GM12878 (cell line): ENCODE measurements around the gene NDC1. TPM values are rescaled to one million over a fixed set of nuclear protein-coding genes. Genes with fewer than 3 reads are reported as not detected.

ENCODE experiments used
- ATAC-seq: fragments of 200-7000 bp; cut with Tn5 transposase; 3 replicates; pipeline ENCODE4 v1.9.1; 2020; ENCODE audit warnings: mild to moderate bottlenecking, moderate library complexity
- BruUV-seq: library from RNA; stranded (reverse); fragments of 400-500 nt; replicated peaks from 2 replicates; lab custom pipeline; 2021; lab: Mats Ljungman, UMichigan
- CTCF ChIA-PET: fragments of 300-600 bp; sonication (Branson Sonifier 250); formaldehyde crosslinking; extraction: SDS; loops from one replicate; lab custom pipeline; 2021; ENCODE audit warnings: inconsistent platforms; lab: Yijun Ruan, JAX
- POLR2A ChIA-PET: fragments of 350-600 bp; formaldehyde crosslinking; extraction: SDS; loops from one replicate; lab custom pipeline; 2021; ENCODE audit warnings: inconsistent platforms; lab: Charles Lee
- RAD21 ChIA-PET: fragments of 300-600 bp; sonication (Branson Sonifier 250); formaldehyde crosslinking; loops from one replicate; lab custom pipeline; 2023; ENCODE audit warnings: antibody characterized with exemption; ENCODE audit not compliant: unreplicated experiment; lab: Charles Lee
- SMC1A ChIA-PET: fragments of 300-600 bp; sonication (Branson Sonifier 250); formaldehyde crosslinking; loops from one replicate; lab custom pipeline; 2023; ENCODE audit not compliant: unreplicated experiment, uncharacterized antibody; lab: Charles Lee
- DNase-seq: peaks from one replicate; pipeline ENCODE4 v3.0.0-alpha.2; 2011; ENCODE audit warnings: low read depth, low spot score
- FAIRE-seq: peaks from 3 replicates; lab custom pipeline; 2011; peaks lifted over from hg19 to GRCh38; lab: Jason Lieb, UNC
- H2AFZ ChIP-seq: 2 replicates; pipeline ENCODE4 v1.6.0; 2011; ENCODE audit warnings: low read depth, low read length, control low read depth; ENCODE audit not compliant: control insufficient read depth
- H3K27ac ChIP-seq: 2 replicates; pipeline ENCODE4 v1.5.1; 2011; ENCODE audit warnings: control low read depth; ENCODE audit not compliant: control insufficient read depth, insufficient read depth
- H3K27me3 ChIP-seq, 2 experiments: replicated peaks in 1 of 2; 2 replicates each; pipeline versions ENCODE4 v1.6.0 to v1.6.1; 2011; ENCODE audit warnings: low read length in 1 of 2; ENCODE audit not compliant: control insufficient read depth in 2 of 2, insufficient read depth in 2 of 2
- H3K36me3 ChIP-seq, 2 experiments: 2 replicates each; pipeline ENCODE4 v1.5.1; 2011; ENCODE audit warnings: low read length in 1 of 2; ENCODE audit not compliant: control insufficient read depth in 2 of 2, insufficient read depth in 2 of 2
- H3K4me1 ChIP-seq: 2 replicates; pipeline ENCODE4 v1.6.1; 2011; ENCODE audit warnings: mild to moderate bottlenecking, low read length, moderate library complexity, mixed read lengths; ENCODE audit not compliant: control insufficient read depth, insufficient read depth
- H3K4me2 ChIP-seq: 2 replicates; pipeline ENCODE4 v1.6.0; 2011; ENCODE audit warnings: control low read depth; ENCODE audit not compliant: control insufficient read depth, insufficient read depth
- H3K4me3 ChIP-seq: fragments of 200-600 bp; sonication (generic); 2 replicates; pipeline ENCODE4 v1.5.1; 2016
- H3K79me2 ChIP-seq: 2 replicates; pipeline ENCODE4 v1.6.0; 2011; ENCODE audit warnings: low read length; ENCODE audit not compliant: control insufficient read depth, insufficient read depth
- H3K9ac ChIP-seq: 2 replicates; pipeline ENCODE4 v1.8.0; 2011; ENCODE audit warnings: low read length, control low read depth, mixed read lengths; ENCODE audit not compliant: control insufficient read depth, insufficient read depth
- H3K9me3 ChIP-seq: replicated peaks from 3 replicates; pipeline ENCODE4 v1.5.1; 2011; ENCODE audit warnings: mild to moderate bottlenecking, low read length; ENCODE audit not compliant: control insufficient read depth, insufficient read depth
- H4K20me1 ChIP-seq: 2 replicates; pipeline ENCODE4 v1.6.0; 2011; ENCODE audit not compliant: control insufficient read depth, insufficient read depth
- ASH2L ChIP-seq: fragments of 300-600, 200-600 bp; sonication (generic); IDR thresholded peaks from 2 replicates; pipeline ENCODE4 v1.6.1; 2017; ENCODE audit warnings: low read depth, mild to moderate bottlenecking, borderline replicate concordance
- BHLHE40 ChIP-seq, 2 experiments: fragments of 450-650 bp in 1 of 2; IDR thresholded peaks; 2 replicates each; pipeline ENCODE4 v1.6.1; 2011 to 2017; ENCODE audit warnings: low read depth in 2 of 2, borderline replicate concordance in 1 of 2, improper control_type of control experiment in 1 of 2, low read length in 1 of 2, mild to moderate bottlenecking in 1 of 2
- CTCF ChIP-seq, 3 experiments: IDR thresholded peaks in 2 of 3; conservative IDR thresholded peaks in 1 of 3; 2 replicates each; pipeline ENCODE4 v1.5.1; 2011; ENCODE audit warnings: low read depth in 3 of 3, low read length in 3 of 3, mild to moderate bottlenecking in 3 of 3, control low read depth in 2 of 3, moderate library complexity in 2 of 3, inconsistent platforms in 1 of 3, mixed read lengths in 1 of 3; ENCODE audit not compliant: control insufficient read depth in 2 of 3, insufficient read depth in 1 of 3; ENCODE audit errors: extremely low read depth in 1 of 3
- NFYA ChIP-seq: IDR thresholded peaks from 2 replicates; pipeline ENCODE4 v1.6.1; 2011; ENCODE audit warnings: low read depth, mild to moderate bottlenecking, low read length, improper control_type of control experiment, borderline replicate concordance
- POLR2AphosphoS5 ChIP-seq: IDR thresholded peaks from 2 replicates; pipeline ENCODE4 v1.6.1; 2011; ENCODE audit warnings: mild to moderate bottlenecking, low read length, inconsistent platforms
- PRDM15 ChIP-seq: fragments of 450-650 bp; formaldehyde crosslinking; IDR thresholded peaks from 2 replicates; pipeline ENCODE4 v1.4.0; 2020; ENCODE audit warnings: mild to moderate bottlenecking, moderate library complexity
- RAD21 ChIP-seq: IDR thresholded peaks from 2 replicates; pipeline ENCODE4 v1.6.1; 2011; ENCODE audit warnings: mild to moderate bottlenecking, low read depth, low read length, moderate library complexity; ENCODE audit not compliant: insufficient read depth
- SMAD1 ChIP-seq: fragments of 450-650 bp; IDR thresholded peaks from 2 replicates; pipeline ENCODE4 v1.6.1; 2018; ENCODE audit warnings: mild to moderate bottlenecking, low read depth; ENCODE audit not compliant: partially characterized antibody
- SMAD5 ChIP-seq: IDR thresholded peaks from 2 replicates; pipeline ENCODE4 v1.6.1; 2016; ENCODE audit warnings: antibody characterized with exemption, low read depth
- SMC3 ChIP-seq: IDR thresholded peaks from 2 replicates; pipeline ENCODE4 v1.6.1; 2011; ENCODE audit warnings: low read length, improper control_type of control experiment, borderline replicate concordance
- YY1 ChIP-seq: IDR thresholded peaks from 2 replicates; pipeline ENCODE4 v1.6.1; 2011; ENCODE audit warnings: low read depth, mild to moderate bottlenecking, low read length
- ZNF24 ChIP-seq: fragments of 450-650 bp; IDR thresholded peaks from 2 replicates; pipeline ENCODE4 v1.6.1; 2017; ENCODE audit warnings: antibody characterized with exemption, mild to moderate bottlenecking
- in situ Hi-C: fragments of 300-500 bp; cut with MboI; formaldehyde crosslinking; loops from 9 replicates; pipeline ENCODE4 v1.14.3; 2018; ENCODE audit warnings: mixed read lengths
- intact Hi-C: fragments of 100-400 bp; cut with micrococcal nuclease; formaldehyde crosslinking; loops from one replicate; pipeline ENCODE4 v1.14.2; 2022; ENCODE audit not compliant: unreplicated experiment
- polyA plus RNA-seq, 11 experiments: library from polyadenylated mRNA; depleted of rRNA in 4 of 11; unstranded in 6 of 11; stranded (reverse) in 5 of 11; fragments of >200 nt; fragmentation: Nextera tagmentation in 4 of 11; fragmentation: Illumina TruSeq in 1 of 11; extraction: Ambion mirVana in 4 of 11; extraction: Trizol in 1 of 11; gene quantifications; 1 replicate in 1 of 11; 2 replicates in 10 of 11; pipeline versions ENCODE4 v1.2.1 to v1.2.3, GENCODE V29; 2011 to 2016; ENCODE audit warnings: inconsistent platforms in 2 of 11, missing spikeins in 2 of 11, low read depth in 1 of 11
- total RNA-seq, 4 experiments: library from RNA; depleted of rRNA in 3 of 4; stranded (reverse); fragments of >200 nt in 3 of 4; fragmentation: Illumina TruSeq in 1 of 4; extraction: Trizol in 1 of 4; gene quantifications; 2 replicates each; pipeline versions ENCODE4 v1.2.1 to v1.2.3, GENCODE V29; 2013 to 2021
- TF ChIP-seq, protein P1 (sequence below): IDR thresholded peaks from 2 replicates; pipeline ENCODE4 v1.6.1; 2011; ENCODE audit warnings: borderline replicate concordance, low read depth, mild to moderate bottlenecking, moderate library complexity, low read length; ENCODE audit not compliant: insufficient read depth, poor library complexity, severe bottlenecking

Gene NDC1
- total and polyA plus RNA-seq, 10 of the 15 experiments (the other 5 are each of a cell fraction or from before 2014, with no cell fraction given): 20.2 to 77.6 (median 47.1) TPM

- BruUV-seq: no TSS peak
- H4K20me1 ChIP-seq: no peaks in the 10 kb centered on the region
- no peak overlapping the region for H3K4me2 ChIP-seq
- no peak overlapping the region for H3K9ac ChIP-seq
- H3K27ac ChIP-seq: no peak overlapping the region
- no peaks in the 10 kb centered on the region for H3K9me3 ChIP-seq
- ChIA-PET RAD21 (interaction anchor here (0.6 to 6.3 kb wide), 14 partner anchors 8 to 949 kb away, joined by 3 to 73 read pairs (median 6); partner anchors contain the start of genes IFT25 and LRRC42), SMC1A (interaction anchor here (0.6 to 5.8 kb wide), 23 partner anchors 10 to 949 kb away, joined by 3 to 95 read pairs (median 4); partner anchors contain the start of gene IFT25), CTCF (interaction anchor here (0.6 to 16.6 kb wide), 46 partner anchors 9 to 949 kb away, joined by 3 to 232 read pairs (median 5); partner anchors contain the start of genes CYB5RL, IFT25, LRRC42 and MRPL37), POLR2A (interaction anchor here (1.5 to 2.3 kb wide), 3 partner anchors 10 to 98 kb away, joined by 5 to 10 read pairs (median 6); partner anchors contain the start of genes IFT25 and LRRC42)
- in situ Hi-C loops: loop anchor here (25.0 kb wide), 1 partner anchor 201 kb away; the partner anchor contains the start of genes TCEANC2 and TMEM59
- no peak for DNase-seq
- no peak for FAIRE-seq
- no peaks in the 10 kb centered on the region for H3K79me2 ChIP-seq
- ATAC-seq: peak; percentile 95
- no peak for TF ChIP-seq SMAD1
- TF ChIP-seq PRDM15: no peak
- TF ChIP-seq POLR2AphosphoS5: no peak
- TF ChIP-seq CTCF (IDR thresholded peaks at IDR 0.05 in 2 of 3, conservative IDR thresholded peaks at IDR 0.05 in 1 of 3; ENCODE audit: control insufficient read depth in 2 of 3, extremely low read depth in 1 of 3, insufficient read depth in 1 of 3, low read depth in 3 of 3, low read length in 3 of 3): peak; percentile 83 to 88 (median 86)
- peak; percentile 61; the same call in 1 of the 2 replicates for TF ChIP-seq YY1
- TF ChIP-seq ZNF24: no peak
- TF ChIP-seq, protein P1, sequence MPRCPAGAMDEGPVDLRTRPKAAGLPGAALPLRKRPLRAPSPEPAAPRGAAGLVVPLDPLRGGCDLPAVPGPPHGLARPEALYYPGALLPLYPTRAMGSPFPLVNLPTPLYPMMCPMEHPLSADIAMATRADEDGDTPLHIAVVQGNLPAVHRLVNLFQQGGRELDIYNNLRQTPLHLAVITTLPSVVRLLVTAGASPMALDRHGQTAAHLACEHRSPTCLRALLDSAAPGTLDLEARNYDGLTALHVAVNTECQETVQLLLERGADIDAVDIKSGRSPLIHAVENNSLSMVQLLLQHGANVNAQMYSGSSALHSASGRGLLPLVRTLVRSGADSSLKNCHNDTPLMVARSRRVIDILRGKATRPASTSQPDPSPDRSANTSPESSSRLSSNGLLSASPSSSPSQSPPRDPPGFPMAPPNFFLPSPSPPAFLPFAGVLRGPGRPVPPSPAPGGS: no peak
- no peak for TF ChIP-seq ASH2L
- no peak for TF ChIP-seq NFYA
- TF ChIP-seq SMAD5: no peak
- no peak for TF ChIP-seq BHLHE40 (IDR thresholded peaks at IDR 0.05; ENCODE audit: borderline replicate concordance in 1 of 2, low read depth in 2 of 2, low read length in 1 of 2)
- TF ChIP-seq SMC3: peak; percentile 65; the same call in 1 of the 2 replicates
- TF ChIP-seq RAD21: peak; percentile 91
- no peaks in the 10 kb centered on the region; the same call in 1 of the 2 replicates for H3K4me1 ChIP-seq
- H3K27me3 ChIP-seq: no peaks in the 10 kb centered on the region
- intact Hi-C loops: loop anchor here (1.0 to 10.0 kb wide), 4 partner anchors 88 to 224 kb away; partner anchors contain the start of genes TCEANC2 and TMEM59
- H2AFZ ChIP-seq: no peak overlapping the region
- no peaks in the 10 kb centered on the region; a peak in 1 of 4 replicates for H3K36me3 ChIP-seq
- no peak overlapping the region for H3K4me3 ChIP-seq
Measured at GRCh38 chr1:53860967-53861411, 22.9 kb upstream of the NDC1 start.
